RWPE1 (cell line): ENCODE measurements around the gene KRTCAP2.

Experiments used
- CTCF ChIA-PET: fragments of 350-600 bp; sonication (Branson Sonifier 250); formaldehyde crosslinking; extraction: SDS; loops from one replicate; lab custom pipeline; 2021; lab: Yijun Ruan, JAX
- POLR2A ChIA-PET: fragments of 400-600 bp; formaldehyde crosslinking; extraction: SDS; loops from one replicate; lab custom pipeline; 2020; ENCODE audit warnings: antibody characterized with exemption; ENCODE audit not compliant: low non-redundant PET; lab: Yijun Ruan, JAX
- DNase-seq: peaks from one replicate; pipeline ENCODE4 v3.0.0; 2012; ENCODE audit warnings: low spot score
- H3K27ac ChIP-seq: fragments of 450-650 bp; 2 replicates; pipeline ENCODE4 v1.5.1; 2017
- TF ChIP-seq, protein P1 (sequence below): fragments of 450-650 bp; conservative IDR thresholded peaks from 2 replicates; pipeline ENCODE4 v1.5.1; 2017; ENCODE audit warnings: low read depth, mild to moderate bottlenecking

KRTCAP2 gene

GRCh38 chr1:155141749-155142148 lies 31.4 kb downstream of the KRTCAP2 start:
- no peak overlapping the region for H3K27ac ChIP-seq
- no peak for DNase-seq
- TF ChIP-seq, protein P1, sequence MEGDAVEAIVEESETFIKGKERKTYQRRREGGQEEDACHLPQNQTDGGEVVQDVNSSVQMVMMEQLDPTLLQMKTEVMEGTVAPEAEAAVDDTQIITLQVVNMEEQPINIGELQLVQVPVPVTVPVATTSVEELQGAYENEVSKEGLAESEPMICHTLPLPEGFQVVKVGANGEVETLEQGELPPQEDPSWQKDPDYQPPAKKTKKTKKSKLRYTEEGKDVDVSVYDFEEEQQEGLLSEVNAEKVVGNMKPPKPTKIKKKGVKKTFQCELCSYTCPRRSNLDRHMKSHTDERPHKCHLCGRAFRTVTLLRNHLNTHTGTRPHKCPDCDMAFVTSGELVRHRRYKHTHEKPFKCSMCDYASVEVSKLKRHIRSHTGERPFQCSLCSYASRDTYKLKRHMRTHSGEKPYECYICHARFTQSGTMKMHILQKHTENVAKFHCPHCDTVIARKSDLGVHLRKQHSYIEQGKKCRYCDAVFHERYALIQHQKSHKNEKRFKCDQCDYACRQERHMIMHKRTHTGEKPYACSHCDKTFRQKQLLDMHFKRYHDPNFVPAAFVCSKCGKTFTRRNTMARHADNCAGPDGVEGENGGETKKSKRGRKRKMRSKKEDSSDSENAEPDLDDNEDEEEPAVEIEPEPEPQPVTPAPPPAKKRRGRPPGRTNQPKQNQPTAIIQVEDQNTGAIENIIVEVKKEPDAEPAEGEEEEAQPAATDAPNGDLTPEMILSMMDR, result no peak
- CTCF ChIA-PET, result interaction anchor here (0.9 to 1.2 kb wide), 2 partner anchors 50 to 55 kb away, joined by 4 read pairs; no protein-coding TSS in a partner anchor
- POLR2A ChIA-PET, result no interaction called here

DNA sequence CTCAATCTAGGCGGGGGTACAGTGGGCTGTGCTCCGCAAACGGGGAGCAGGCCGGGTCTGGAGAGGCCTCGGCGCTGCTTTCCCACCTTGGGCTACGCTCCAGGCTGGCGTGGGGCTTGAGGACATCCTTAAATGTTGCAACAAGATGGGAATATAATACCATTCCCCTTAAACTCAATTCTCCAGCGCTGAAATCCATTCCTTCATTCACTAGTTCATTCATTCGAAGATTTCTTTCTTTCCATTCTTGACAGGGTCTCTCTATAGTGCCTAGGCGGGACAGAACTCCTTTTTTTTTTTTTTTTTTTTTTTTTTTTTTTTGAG lies 32.5 kb downstream of the KRTCAP2 start:
- ChIA-PET CTCF (no interaction called here), POLR2A (no interaction called here)
- peak overlapping the region; percentile 90 for H3K27ac ChIP-seq
- TF ChIP-seq, protein P1, result no peak
- DNase-seq, result no peak

- ChIA-PET POLR2A (no interaction called here), CTCF (interaction anchor here (1.2 kb wide), 2 partner anchors 28 to 89 kb away, joined by 3 to 6 read pairs; partner anchors contain the start of gene ADAM15)
These were observed 33.0 kb downstream of the KRTCAP2 start, which contains the start of gene DPM3 for GRCh38 chr1:155139895-155140629. Gene DPM3, minus strand, starts transcription at chr1:155140531. Its CDS starts 291 bp downstream, at chr1:155140240.

GRCh38 chr1:155137154-155137949 lies 35.8 kb downstream of the KRTCAP2 start:
- TF ChIP-seq, protein P1, result no peak

More at GRCh38 chr1:155139895-155140629, 33.0 kb downstream of the KRTCAP2 start, which contains the start of gene DPM3:
- DNase-seq, result peak; percentile 69
- H3K27ac ChIP-seq, result peak within 1 kb of the TSS; percentile 90
- TF ChIP-seq, protein P1, result no peak

DNA sequence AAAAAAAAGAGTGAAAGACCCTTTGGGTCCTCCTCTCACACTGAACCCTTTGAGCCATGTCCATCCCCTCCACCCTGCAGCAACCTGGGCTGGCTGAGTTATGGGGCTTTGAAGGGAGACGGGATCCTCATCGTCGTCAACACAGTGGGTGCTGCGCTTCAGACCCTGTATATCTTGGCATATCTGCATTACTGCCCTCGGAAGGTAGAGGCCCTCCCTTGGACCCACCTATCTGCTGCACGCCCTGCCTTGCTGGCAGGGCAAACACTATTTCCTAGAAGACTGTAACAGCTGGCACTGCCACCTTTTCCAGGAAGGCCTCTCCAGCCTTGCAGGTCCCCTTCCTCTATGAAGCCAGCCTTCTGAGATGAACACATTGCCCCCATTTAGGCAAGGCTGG lies 36.4 kb downstream of the KRTCAP2 start:
- H3K27ac ChIP-seq, result peak overlapping the region; percentile 99
- CTCF ChIA-PET, result interaction anchor here (0.7 to 1.8 kb wide), 3 partner anchors 31 to 51 kb away, joined by 4 to 5 read pairs (median 4); no protein-coding TSS in a partner anchor
- POLR2A ChIA-PET, result interaction anchor here (2.9 kb wide), 1 partner anchor 11 kb away, joined by 14 read pairs; no protein-coding TSS in a partner anchor
- TF ChIP-seq, protein P1, result no peak
- no peak for DNase-seq

More at GRCh38 chr1:155137154-155137949, 35.8 kb downstream of the KRTCAP2 start:
- H3K27ac ChIP-seq, result peak overlapping the region; percentile 99
- POLR2A ChIA-PET, result interaction anchor here (2.9 kb wide), 1 partner anchor 12 kb away, joined by 14 read pairs; no protein-coding TSS in a partner anchor
- CTCF ChIA-PET, result interaction anchor here (0.7 to 1.8 kb wide), 4 partner anchors 30 to 864 kb away, joined by 4 to 5 read pairs (median 4); no protein-coding TSS in a partner anchor
- no peak for DNase-seq
